ENCODE results near the gene MSI2. TPM values are rescaled to one million over a fixed set of nuclear protein-coding genes. Genes with fewer than 3 reads are reported as not detected.

Gene MSI2
- total and polyA plus RNA-seq, 7 donors: 37.6 to 133 (median 87.1) TPM

GRCh38 chr17:57406981-57407286 lies 150.6 kb downstream of the MSI2 start:
- H3K9me3 ChIP-seq: no peaks in the 10 kb centered on the region
- DNase-seq (no peak), ATAC-seq (no peak)
- no peaks in the 10 kb centered on the region for H3K36me3 ChIP-seq (ENCODE audit: insufficient read depth in 1 of 2, low read depth in 1 of 2)
- H3K4me3 ChIP-seq: no peak overlapping the region
- peak overlapping the region; percentile 72 for H3K27ac ChIP-seq
- intact Hi-C loops (cut with DNase I): no loop called here
- TF ChIP-seq, protein P1, sequence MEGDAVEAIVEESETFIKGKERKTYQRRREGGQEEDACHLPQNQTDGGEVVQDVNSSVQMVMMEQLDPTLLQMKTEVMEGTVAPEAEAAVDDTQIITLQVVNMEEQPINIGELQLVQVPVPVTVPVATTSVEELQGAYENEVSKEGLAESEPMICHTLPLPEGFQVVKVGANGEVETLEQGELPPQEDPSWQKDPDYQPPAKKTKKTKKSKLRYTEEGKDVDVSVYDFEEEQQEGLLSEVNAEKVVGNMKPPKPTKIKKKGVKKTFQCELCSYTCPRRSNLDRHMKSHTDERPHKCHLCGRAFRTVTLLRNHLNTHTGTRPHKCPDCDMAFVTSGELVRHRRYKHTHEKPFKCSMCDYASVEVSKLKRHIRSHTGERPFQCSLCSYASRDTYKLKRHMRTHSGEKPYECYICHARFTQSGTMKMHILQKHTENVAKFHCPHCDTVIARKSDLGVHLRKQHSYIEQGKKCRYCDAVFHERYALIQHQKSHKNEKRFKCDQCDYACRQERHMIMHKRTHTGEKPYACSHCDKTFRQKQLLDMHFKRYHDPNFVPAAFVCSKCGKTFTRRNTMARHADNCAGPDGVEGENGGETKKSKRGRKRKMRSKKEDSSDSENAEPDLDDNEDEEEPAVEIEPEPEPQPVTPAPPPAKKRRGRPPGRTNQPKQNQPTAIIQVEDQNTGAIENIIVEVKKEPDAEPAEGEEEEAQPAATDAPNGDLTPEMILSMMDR (IDR thresholded peaks at IDR 0.05): no peak
- 88 to 94% (median 92%) methylated on average over 12 of the region's 12 CpGs for WGBS, 3 donors
- H3K4me1 ChIP-seq: peaks cover 62% of the 10 kb centered on the region
- no peaks in the 10 kb centered on the region for H3K27me3 ChIP-seq (ENCODE audit: insufficient read depth in 3 of 3, low read length in 2 of 3)

- Histone ChIP-seq H3K9me3 (no peaks in the 10 kb centered on the region), H3K4me3 (no peak overlapping the region), H3K27ac (no peak overlapping the region), H3K36me3 (ENCODE audit: insufficient read depth in 1 of 2, low read depth in 1 of 2) (no peaks in the 10 kb centered on the region), H3K4me1 (peaks cover 56% of the 10 kb centered on the region), H3K27me3 (ENCODE audit: insufficient read depth in 3 of 3, low read length in 2 of 3) (no peaks in the 10 kb centered on the region)
- TF ChIP-seq, protein P1 (IDR thresholded peaks at IDR 0.05): no peak
- intact Hi-C loops (cut with DNase I): no loop called here
- WGBS, 3 donors: 82 to 84% (median 83%) methylated on average over 9 of the region's 9 CpGs
- DNase-seq: no peak
- no peak for ATAC-seq
These were observed 151.2 kb downstream of the MSI2 start for GRCh38 chr17:57407287-57408070.

DNA sequence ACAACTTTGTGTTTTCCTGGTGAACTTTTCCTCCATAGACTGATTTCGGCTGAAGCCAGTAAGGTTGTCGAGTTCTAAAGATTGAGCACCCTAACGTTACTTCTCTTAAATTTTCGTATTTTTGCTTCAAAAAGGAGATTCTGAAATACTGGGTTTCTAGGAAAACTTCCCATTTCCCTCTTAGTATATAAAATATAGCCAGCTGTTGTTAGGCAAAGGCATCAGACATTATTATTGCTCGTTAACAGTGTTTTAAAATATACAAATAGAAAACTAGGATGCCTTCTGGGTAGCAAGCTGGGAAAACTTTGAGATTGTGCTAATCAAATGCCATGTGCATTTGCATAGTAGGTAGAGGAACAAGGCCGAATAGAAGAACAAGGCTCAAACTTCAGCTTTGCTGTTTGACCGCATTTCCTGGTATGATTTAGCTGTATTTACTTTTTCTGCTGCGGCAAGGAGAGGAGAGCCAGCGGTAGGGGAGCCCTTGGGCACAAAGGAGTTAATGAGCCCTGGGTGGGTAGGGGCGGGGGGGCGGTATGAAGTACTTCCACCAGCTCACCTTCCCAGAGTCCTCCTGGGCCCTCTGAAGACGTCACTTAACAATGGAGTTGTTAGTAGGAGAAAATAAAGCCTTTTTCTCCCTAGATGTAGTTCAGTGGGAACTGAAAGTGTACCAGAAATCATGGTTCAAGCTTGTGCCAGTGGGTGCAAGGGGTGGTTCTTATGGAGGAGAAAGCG lies 151.9 kb downstream of the MSI2 start:
- H3K4me1 ChIP-seq: peaks cover 49% of the 10 kb centered on the region
- 86 to 94% (median 87%) methylated on average over 13 of the region's 13 CpGs for WGBS, 3 donors

DNA sequence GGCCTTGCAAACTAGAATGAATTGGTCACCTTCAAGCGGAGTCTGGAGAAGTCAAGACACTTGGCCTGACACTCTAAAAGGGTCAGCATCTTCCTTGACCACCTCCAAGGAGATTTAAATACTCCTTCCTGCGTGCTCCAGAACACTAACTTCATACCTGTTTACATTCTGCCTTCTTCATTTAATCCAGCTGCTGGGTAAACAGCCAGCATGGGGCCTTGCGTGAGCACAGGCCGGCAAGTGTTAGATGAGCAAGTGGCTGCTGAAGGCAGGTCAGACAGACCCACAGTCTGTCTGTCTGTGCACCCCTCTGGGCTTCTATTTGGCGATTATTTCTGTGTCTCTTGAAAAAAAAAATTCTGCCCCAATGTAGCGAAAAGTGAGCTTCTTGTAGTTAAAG lies 153.8 kb downstream of the MSI2 start:
- TF ChIP-seq, protein P1 (IDR thresholded peaks at IDR 0.05): no peak
- Histone ChIP-seq H3K27ac (no peak overlapping the region), H3K4me3 (no peak overlapping the region), H3K36me3 (ENCODE audit: insufficient read depth in 1 of 2, low read depth in 1 of 2) (no peaks in the 10 kb centered on the region), H3K4me1 (peaks cover 44% of the 10 kb centered on the region), H3K27me3 (ENCODE audit: insufficient read depth in 3 of 3, low read length in 2 of 3) (no peaks in the 10 kb centered on the region), H3K9me3 (no peaks in the 10 kb centered on the region)
- no peak for ATAC-seq
- DNase-seq: no peak
- intact Hi-C loops (cut with DNase I): no loop called here
- 76 to 82% (median 80%) methylated on average over 6 of the region's 6 CpGs for WGBS, 3 donors

More for the DNA sequence above, 151.9 kb downstream of the MSI2 start:
- DNase-seq (no peak), ATAC-seq (no peak)
- H3K4me3 ChIP-seq: no peak overlapping the region
- H3K27ac ChIP-seq: no peak overlapping the region
- no peaks in the 10 kb centered on the region for H3K9me3 ChIP-seq
- intact Hi-C loops (cut with DNase I): no loop called here
- no peaks in the 10 kb centered on the region for H3K27me3 ChIP-seq (ENCODE audit: insufficient read depth in 3 of 3, low read length in 2 of 3)
- H3K36me3 ChIP-seq (ENCODE audit: insufficient read depth in 1 of 2, low read depth in 1 of 2): no peaks in the 10 kb centered on the region
- TF ChIP-seq, protein P1 (IDR thresholded peaks at IDR 0.05): no peak

All from psoas muscle (tissue), 8 donors.